HFF-Myc (cell line): ENCODE results near the gene MORN1.

ENCODE experiments used
- DNase-seq: peaks from one replicate; pipeline ENCODE4 v3.0.0-alpha.2; 2011; ENCODE audit warnings: low read depth; ENCODE audit errors: extremely low read depth
- H3K4me3 ChIP-seq: replicated peaks from 2 replicates; pipeline ENCODE4 v1.5.1; 2011; ENCODE audit warnings: low read depth, mild to moderate bottlenecking, control low read depth, low read length
- CTCF ChIP-seq: IDR thresholded peaks from 2 replicates; pipeline ENCODE4 v1.5.1; 2012; ENCODE audit warnings: mild to moderate bottlenecking, low read depth, low read length, control low read depth; ENCODE audit errors: missing control alignments

The MORN1 gene

GRCh38 chr1:2351723-2352122 is 39.6 kb downstream of the MORN1 start:
- DNase-seq: no peak
- H3K4me3 ChIP-seq: no peak overlapping the region
- no peak for TF ChIP-seq CTCF

- H3K4me3 ChIP-seq: no peak overlapping the region
- DNase-seq: no peak
- no peak for TF ChIP-seq CTCF
These were observed 40.3 kb downstream of the MORN1 start for GRCh38 chr1:2350911-2351655.

GRCh38 chr1:2350501-2350900 is 40.9 kb downstream of the MORN1 start:
- no peak overlapping the region for H3K4me3 ChIP-seq
- TF ChIP-seq CTCF: no peak
- DNase-seq: no peak

GRCh38 chr1:2349806-2350205 is 41.5 kb downstream of the MORN1 start:
- no peak for TF ChIP-seq CTCF
- no peak for DNase-seq
- no peak overlapping the region for H3K4me3 ChIP-seq

GRCh38 chr1:2348346-2349325 is 42.7 kb downstream of the MORN1 start:
- no peak overlapping the region for H3K4me3 ChIP-seq
- no peak for DNase-seq

GRCh38 chr1:2347896-2348295 is 43.5 kb downstream of the MORN1 start:
- no peak overlapping the region for H3K4me3 ChIP-seq
- DNase-seq: no peak
- no peak for TF ChIP-seq CTCF

More at GRCh38 chr1:2348346-2349325, 42.7 kb downstream of the MORN1 start:
- no peak for TF ChIP-seq CTCF
